LNCaP clone FGC (cell line): Measurements from ENCODE around the gene GRB10.

Experiments used
- DNase-seq: peaks from one replicate; pipeline ENCODE4 v3.0.0-alpha.2; 2011; ENCODE audit warnings: low read depth
- H3K4me3 ChIP-seq: 2 replicates; pipeline ENCODE4 v1.5.1; 2011; ENCODE audit warnings: mild to moderate bottlenecking, low read depth, low read length, control low read depth
- CTCF ChIP-seq: IDR thresholded peaks from 2 replicates; pipeline ENCODE4 v1.5.1; 2012; ENCODE audit warnings: mild to moderate bottlenecking; ENCODE audit not compliant: control insufficient read depth, insufficient read depth; ENCODE audit errors: extremely low read depth

The GRB10 gene

GRCh38 chr7:50659329-50659965 is 123.2 kb downstream of the GRB10 start:
- TF ChIP-seq CTCF, result no peak
- DNase-seq, result no peak
- H3K4me3 ChIP-seq, result no peak overlapping the region

GRCh38 chr7:50658696-50659095 is 124.0 kb downstream of the GRB10 start:
- no peak overlapping the region for H3K4me3 ChIP-seq
- DNase-seq, result no peak
- TF ChIP-seq CTCF, result no peak

GRCh38 chr7:50657912-50658311 is 124.8 kb downstream of the GRB10 start:
- no peak for DNase-seq
- H3K4me3 ChIP-seq, result no peak overlapping the region
- TF ChIP-seq CTCF, result no peak

GRCh38 chr7:50657341-50657873 is 125.3 kb downstream of the GRB10 start:
- no peak for TF ChIP-seq CTCF
- no peak for DNase-seq
- H3K4me3 ChIP-seq, result no peak overlapping the region

GRCh38 chr7:50656141-50656895 is 126.4 kb downstream of the GRB10 start:
- DNase-seq, result no peak
- H3K4me3 ChIP-seq, result no peak overlapping the region
- no peak for TF ChIP-seq CTCF

GRCh38 chr7:50655490-50655889 is 127.2 kb downstream of the GRB10 start:
- no peak overlapping the region for H3K4me3 ChIP-seq
- no peak for TF ChIP-seq CTCF
- no peak for DNase-seq

- no peak for DNase-seq
- no peak overlapping the region for H3K4me3 ChIP-seq
- no peak for TF ChIP-seq CTCF
Observed at GRCh38 chr7:50655020-50655419, 127.7 kb downstream of the GRB10 start.
